GM12878 (cell line): ENCODE data around the gene MAGEA6. TPM values are rescaled to one million over a fixed set of nuclear protein-coding genes. Genes with fewer than 3 reads are reported as not detected.

Source experiments
- ATF7 ChIP-seq: fragments of 450-650 bp; IDR thresholded peaks from 2 replicates; pipeline ENCODE4 v1.6.1; 2016; ENCODE audit warnings: low read depth, mild to moderate bottlenecking
- CBFB ChIP-seq: IDR thresholded peaks from 2 replicates; pipeline ENCODE4 v1.6.1; 2016; ENCODE audit warnings: antibody characterized with exemption, low read depth
- CREB1 ChIP-seq: IDR thresholded peaks from 2 replicates; pipeline ENCODE4 v1.6.1; 2012; ENCODE audit warnings: low read depth, mild to moderate bottlenecking, inconsistent platforms
- EED ChIP-seq: sonication (generic); IDR thresholded peaks from 2 replicates; pipeline ENCODE4 v1.6.1; 2016; ENCODE audit warnings: antibody characterized with exemption, low read depth
- EGR1 ChIP-seq, 2 experiments: IDR thresholded peaks; 1 replicate in 1 of 2; 2 replicates in 1 of 2; pipeline ENCODE4 v1.6.1; 2011 to 2012; ENCODE audit warnings: low read depth in 2 of 2, low read length in 2 of 2, borderline replicate concordance in 1 of 2, mild to moderate bottlenecking in 1 of 2, moderate library complexity in 1 of 2
- EZH2 ChIP-seq: IDR thresholded peaks from 2 replicates; pipeline ENCODE4 v1.6.1; 2012; ENCODE audit warnings: low read depth, mild to moderate bottlenecking, control low read depth, inconsistent platforms, low read length, borderline replicate concordance; ENCODE audit not compliant: control insufficient read depth
- NR2F1 ChIP-seq: fragments of 450-650 bp; conservative IDR thresholded peaks from 2 replicates; pipeline ENCODE4 v1.6.1; 2017; ENCODE audit warnings: mild to moderate bottlenecking
- SIX5 ChIP-seq: IDR thresholded peaks from 2 replicates; pipeline ENCODE4 v1.6.1; 2011; ENCODE audit warnings: mild to moderate bottlenecking, low read depth, low read length, moderate library complexity; ENCODE audit not compliant: severe bottlenecking
- ZNF24 ChIP-seq: fragments of 450-650 bp; IDR thresholded peaks from 2 replicates; pipeline ENCODE4 v1.6.1; 2017; ENCODE audit warnings: antibody characterized with exemption, mild to moderate bottlenecking
- ZNF274 ChIP-seq: IDR thresholded peaks from one replicate; pipeline ENCODE4 v1.8.0; 2011; ENCODE audit not compliant: insufficient read length, insufficient read depth
- ZNF384 ChIP-seq: IDR thresholded peaks from 2 replicates; pipeline ENCODE4 v1.6.1; 2012; ENCODE audit warnings: low read depth, mild to moderate bottlenecking, low read length, improper control_type of control experiment, borderline replicate concordance
- polyA plus RNA-seq, 11 experiments: library from polyadenylated mRNA; depleted of rRNA in 4 of 11; unstranded in 6 of 11; stranded (reverse) in 5 of 11; fragments of >200 nt; fragmentation: Nextera tagmentation in 4 of 11; fragmentation: Illumina TruSeq in 1 of 11; extraction: Ambion mirVana in 4 of 11; extraction: Trizol in 1 of 11; gene quantifications; 1 replicate in 1 of 11; 2 replicates in 10 of 11; pipeline versions ENCODE4 v1.2.1 to v1.2.3, GENCODE V29; 2011 to 2016; ENCODE audit warnings: inconsistent platforms in 2 of 11, missing spikeins in 2 of 11, low read depth in 1 of 11
- total RNA-seq, 4 experiments: library from RNA; depleted of rRNA in 3 of 4; stranded (reverse); fragments of >200 nt in 3 of 4; fragmentation: Illumina TruSeq in 1 of 4; extraction: Trizol in 1 of 4; gene quantifications; 2 replicates each; pipeline versions ENCODE4 v1.2.1 to v1.2.3, GENCODE V29; 2013 to 2021
- TF ChIP-seq, protein P1 (sequence below): fragments of 450-650 bp; IDR thresholded peaks from 2 replicates; pipeline ENCODE4 v1.6.1; 2017; ENCODE audit warnings: mild to moderate bottlenecking, low read depth, inconsistent platforms; ENCODE audit not compliant: poor library complexity, severe bottlenecking
- TF ChIP-seq, protein P2 (sequence below): fragments of 150-350 bp; IDR thresholded peaks from 2 replicates; pipeline ENCODE4 v1.6.1; 2016; ENCODE audit warnings: low read depth, low read length
- TF ChIP-seq, protein P3 (sequence below): IDR thresholded peaks from 2 replicates; pipeline ENCODE4 v1.6.1; 2012; ENCODE audit warnings: low read length, inconsistent platforms
- TF ChIP-seq, protein P4 (sequence below): IDR thresholded peaks from 2 replicates; pipeline ENCODE4 v1.6.1; 2011; ENCODE audit warnings: low read depth, low read length, improper control_type of control experiment, borderline replicate concordance
- TF ChIP-seq, protein P5 (sequence below): IDR thresholded peaks from 2 replicates; pipeline ENCODE4 v1.6.1; 2012; ENCODE audit warnings: low read depth, low read length, improper control_type of control experiment
- TF ChIP-seq, protein P6 (sequence below): fragments of 150-350 bp; IDR thresholded peaks from 2 replicates; pipeline ENCODE4 v1.6.1; 2014; ENCODE audit warnings: mild to moderate bottlenecking, low read depth, low read length

The MAGEA6 gene
- total and polyA plus RNA-seq, 10 of the 15 experiments (the other 5 are each of a cell fraction or from before 2014, with no cell fraction given) = 0.38 to 2.7 TPM; not detected in 8

DNA sequence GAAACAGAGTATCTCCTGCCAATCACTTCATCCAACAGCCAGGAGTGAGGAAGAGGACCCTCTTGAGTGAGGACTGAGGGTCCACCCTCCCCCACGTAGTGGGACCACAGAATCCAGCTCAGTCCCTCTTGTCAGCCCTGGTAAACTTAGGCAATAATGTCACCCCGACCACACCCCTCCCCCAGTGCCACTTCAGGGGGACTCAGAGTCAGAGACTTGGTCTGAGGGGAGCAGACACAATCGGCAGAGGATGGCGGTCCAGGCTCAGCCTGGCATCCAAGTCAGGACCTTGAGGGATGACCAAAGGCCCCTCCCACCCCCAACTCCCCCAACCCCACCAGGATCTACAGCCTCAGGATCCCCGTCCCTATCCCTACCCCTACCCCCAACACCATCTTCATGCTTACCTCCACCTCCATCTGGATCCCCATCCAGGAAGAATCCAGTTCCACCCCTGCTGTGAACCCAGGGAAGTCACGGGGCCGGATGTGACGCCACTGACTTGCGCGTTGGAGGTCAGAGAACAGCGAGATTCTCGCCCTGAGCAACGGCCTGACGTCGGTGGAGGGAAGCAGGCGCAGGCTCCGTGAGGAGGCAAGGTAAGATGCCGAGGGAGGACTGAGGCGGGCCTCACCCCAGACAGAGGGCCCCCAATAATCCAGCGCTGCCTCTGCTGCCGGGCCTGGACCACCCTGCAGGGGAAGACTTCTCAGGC lies 36.1 kb downstream of the MAGEA6 start, which contains the start of the genes CSAG1 and MAGEA12 (continued):
- TF ChIP-seq, protein P1, sequence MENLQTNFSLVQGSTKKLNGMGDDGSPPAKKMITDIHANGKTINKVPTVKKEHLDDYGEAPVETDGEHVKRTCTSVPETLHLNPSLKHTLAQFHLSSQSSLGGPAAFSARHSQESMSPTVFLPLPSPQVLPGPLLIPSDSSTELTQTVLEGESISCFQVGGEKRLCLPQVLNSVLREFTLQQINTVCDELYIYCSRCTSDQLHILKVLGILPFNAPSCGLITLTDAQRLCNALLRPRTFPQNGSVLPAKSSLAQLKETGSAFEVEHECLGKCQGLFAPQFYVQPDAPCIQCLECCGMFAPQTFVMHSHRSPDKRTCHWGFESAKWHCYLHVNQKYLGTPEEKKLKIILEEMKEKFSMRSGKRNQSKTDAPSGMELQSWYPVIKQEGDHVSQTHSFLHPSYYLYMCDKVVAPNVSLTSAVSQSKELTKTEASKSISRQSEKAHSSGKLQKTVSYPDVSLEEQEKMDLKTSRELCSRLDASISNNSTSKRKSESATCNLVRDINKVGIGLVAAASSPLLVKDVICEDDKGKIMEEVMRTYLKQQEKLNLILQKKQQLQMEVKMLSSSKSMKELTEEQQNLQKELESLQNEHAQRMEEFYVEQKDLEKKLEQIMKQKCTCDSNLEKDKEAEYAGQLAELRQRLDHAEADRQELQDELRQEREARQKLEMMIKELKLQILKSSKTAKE = no peak
- TF ChIP-seq CBFB = no peak
- TF ChIP-seq, protein P2, sequence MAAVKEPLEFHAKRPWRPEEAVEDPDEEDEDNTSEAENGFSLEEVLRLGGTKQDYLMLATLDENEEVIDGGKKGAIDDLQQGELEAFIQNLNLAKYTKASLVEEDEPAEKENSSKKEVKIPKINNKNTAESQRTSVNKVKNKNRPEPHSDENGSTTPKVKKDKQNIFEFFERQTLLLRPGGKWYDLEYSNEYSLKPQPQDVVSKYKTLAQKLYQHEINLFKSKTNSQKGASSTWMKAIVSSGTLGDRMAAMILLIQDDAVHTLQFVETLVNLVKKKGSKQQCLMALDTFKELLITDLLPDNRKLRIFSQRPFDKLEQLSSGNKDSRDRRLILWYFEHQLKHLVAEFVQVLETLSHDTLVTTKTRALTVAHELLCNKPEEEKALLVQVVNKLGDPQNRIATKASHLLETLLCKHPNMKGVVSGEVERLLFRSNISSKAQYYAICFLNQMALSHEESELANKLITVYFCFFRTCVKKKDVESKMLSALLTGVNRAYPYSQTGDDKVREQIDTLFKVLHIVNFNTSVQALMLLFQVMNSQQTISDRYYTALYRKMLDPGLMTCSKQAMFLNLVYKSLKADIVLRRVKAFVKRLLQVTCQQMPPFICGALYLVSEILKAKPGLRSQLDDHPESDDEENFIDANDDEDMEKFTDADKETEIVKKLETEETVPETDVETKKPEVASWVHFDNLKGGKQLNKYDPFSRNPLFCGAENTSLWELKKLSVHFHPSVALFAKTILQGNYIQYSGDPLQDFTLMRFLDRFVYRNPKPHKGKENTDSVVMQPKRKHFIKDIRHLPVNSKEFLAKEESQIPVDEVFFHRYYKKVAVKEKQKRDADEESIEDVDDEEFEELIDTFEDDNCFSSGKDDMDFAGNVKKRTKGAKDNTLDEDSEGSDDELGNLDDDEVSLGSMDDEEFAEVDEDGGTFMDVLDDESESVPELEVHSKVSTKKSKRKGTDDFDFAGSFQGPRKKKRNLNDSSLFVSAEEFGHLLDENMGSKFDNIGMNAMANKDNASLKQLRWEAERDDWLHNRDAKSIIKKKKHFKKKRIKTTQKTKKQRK = no peak
- TF ChIP-seq CREB1 = no peak
- no peak for TF ChIP-seq ATF7
- TF ChIP-seq, protein P3, sequence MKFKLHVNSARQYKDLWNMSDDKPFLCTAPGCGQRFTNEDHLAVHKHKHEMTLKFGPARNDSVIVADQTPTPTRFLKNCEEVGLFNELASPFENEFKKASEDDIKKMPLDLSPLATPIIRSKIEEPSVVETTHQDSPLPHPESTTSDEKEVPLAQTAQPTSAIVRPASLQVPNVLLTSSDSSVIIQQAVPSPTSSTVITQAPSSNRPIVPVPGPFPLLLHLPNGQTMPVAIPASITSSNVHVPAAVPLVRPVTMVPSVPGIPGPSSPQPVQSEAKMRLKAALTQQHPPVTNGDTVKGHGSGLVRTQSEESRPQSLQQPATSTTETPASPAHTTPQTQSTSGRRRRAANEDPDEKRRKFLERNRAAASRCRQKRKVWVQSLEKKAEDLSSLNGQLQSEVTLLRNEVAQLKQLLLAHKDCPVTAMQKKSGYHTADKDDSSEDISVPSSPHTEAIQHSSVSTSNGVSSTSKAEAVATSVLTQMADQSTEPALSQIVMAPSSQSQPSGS = no peak
- TF ChIP-seq, protein P4, sequence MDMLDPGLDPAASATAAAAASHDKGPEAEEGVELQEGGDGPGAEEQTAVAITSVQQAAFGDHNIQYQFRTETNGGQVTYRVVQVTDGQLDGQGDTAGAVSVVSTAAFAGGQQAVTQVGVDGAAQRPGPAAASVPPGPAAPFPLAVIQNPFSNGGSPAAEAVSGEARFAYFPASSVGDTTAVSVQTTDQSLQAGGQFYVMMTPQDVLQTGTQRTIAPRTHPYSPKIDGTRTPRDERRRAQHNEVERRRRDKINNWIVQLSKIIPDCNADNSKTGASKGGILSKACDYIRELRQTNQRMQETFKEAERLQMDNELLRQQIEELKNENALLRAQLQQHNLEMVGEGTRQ = no peak
- TF ChIP-seq EGR1 (IDR thresholded peaks at IDR 0.05; ENCODE audit: borderline replicate concordance in 1 of 2, low read depth in 2 of 2, low read length in 2 of 2) = no peak
- TF ChIP-seq, protein P5, sequence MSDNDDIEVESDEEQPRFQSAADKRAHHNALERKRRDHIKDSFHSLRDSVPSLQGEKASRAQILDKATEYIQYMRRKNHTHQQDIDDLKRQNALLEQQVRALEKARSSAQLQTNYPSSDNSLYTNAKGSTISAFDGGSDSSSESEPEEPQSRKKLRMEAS = no peak
- TF ChIP-seq EED = no peak
- no peak for TF ChIP-seq ZNF274
- TF ChIP-seq, protein P6, sequence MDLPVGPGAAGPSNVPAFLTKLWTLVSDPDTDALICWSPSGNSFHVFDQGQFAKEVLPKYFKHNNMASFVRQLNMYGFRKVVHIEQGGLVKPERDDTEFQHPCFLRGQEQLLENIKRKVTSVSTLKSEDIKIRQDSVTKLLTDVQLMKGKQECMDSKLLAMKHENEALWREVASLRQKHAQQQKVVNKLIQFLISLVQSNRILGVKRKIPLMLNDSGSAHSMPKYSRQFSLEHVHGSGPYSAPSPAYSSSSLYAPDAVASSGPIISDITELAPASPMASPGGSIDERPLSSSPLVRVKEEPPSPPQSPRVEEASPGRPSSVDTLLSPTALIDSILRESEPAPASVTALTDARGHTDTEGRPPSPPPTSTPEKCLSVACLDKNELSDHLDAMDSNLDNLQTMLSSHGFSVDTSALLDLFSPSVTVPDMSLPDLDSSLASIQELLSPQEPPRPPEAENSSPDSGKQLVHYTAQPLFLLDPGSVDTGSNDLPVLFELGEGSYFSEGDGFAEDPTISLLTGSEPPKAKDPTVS = no peak
- no peak for TF ChIP-seq SIX5
- no peak for TF ChIP-seq EZH2
- no peak for TF ChIP-seq NR2F1
- no peak for TF ChIP-seq ZNF24
- TF ChIP-seq ZNF384 = no peak
